A673 (cell line): ENCODE measurements around the gene CCDC137. TPM values are rescaled to one million over a fixed set of nuclear protein-coding genes. Genes with fewer than 3 reads are reported as not detected.

ENCODE experiments used
- BruUV-seq: library from RNA; stranded (reverse); fragments of 400-500 nt; replicated peaks from 2 replicates; lab custom pipeline; 2021; lab: Mats Ljungman, UMichigan
- CTCF ChIA-PET: fragments of 300-600 bp; sonication (Branson Sonifier 250); formaldehyde crosslinking; loops from one replicate; lab custom pipeline; 2022; ENCODE audit warnings: antibody characterized with exemption; lab: Charles Lee
- POLR2A ChIA-PET: fragments of 300-600 bp; sonication (Branson Sonifier 250); formaldehyde crosslinking; loops from one replicate; lab custom pipeline; 2022; ENCODE audit warnings: antibody characterized with exemption; ENCODE audit not compliant: low non-redundant PET; lab: Charles Lee
- DNase-seq: peaks from one replicate; pipeline ENCODE4 v3.0.0-alpha.2; 2015; ENCODE audit warnings: low spot score
- H3K27ac ChIP-seq: fragments of 200-600 bp; sonication (generic); 2 replicates; pipeline ENCODE4 v1.5.1; 2016; ENCODE audit warnings: mixed run types, low read depth, mild to moderate bottlenecking, mixed read lengths, antibody characterized with exemption, low read length; ENCODE audit not compliant: poor library complexity, severe bottlenecking
- H3K27me3 ChIP-seq: fragments of 200-600 bp; sonication (generic); replicated peaks from 2 replicates; pipeline ENCODE4 v1.6.1; 2017; ENCODE audit warnings: mixed run types, low read depth, mild to moderate bottlenecking, mixed read lengths, antibody characterized with exemption, low read length; ENCODE audit not compliant: insufficient read depth, poor library complexity
- H3K36me3 ChIP-seq: fragments of 200-600 bp; sonication (generic); 2 replicates; pipeline ENCODE4 v1.6.1; 2016; ENCODE audit warnings: mixed run types, mild to moderate bottlenecking, mixed read lengths, antibody characterized with exemption, low read length; ENCODE audit not compliant: insufficient read depth, poor library complexity, severe bottlenecking
- H3K4me1 ChIP-seq: fragments of 200-600 bp; sonication (generic); 2 replicates; pipeline ENCODE4 v1.6.1; 2017; ENCODE audit warnings: mixed run types, mild to moderate bottlenecking, mixed read lengths, antibody characterized with exemption, low read length; ENCODE audit not compliant: insufficient read depth, poor library complexity, severe bottlenecking
- H3K4me3 ChIP-seq: fragments of 200-600 bp; sonication (generic); 2 replicates; pipeline ENCODE4 v1.5.1; 2016; ENCODE audit warnings: low read depth, mixed run types, mild to moderate bottlenecking, mixed read lengths, low read length; ENCODE audit not compliant: poor library complexity, severe bottlenecking
- H3K9me3 ChIP-seq: fragments of 200-600 bp; sonication (generic); 2 replicates; pipeline ENCODE4 v1.6.1; 2016; ENCODE audit warnings: mixed run types, low read depth, mild to moderate bottlenecking, mixed read lengths, antibody characterized with exemption, low read length; ENCODE audit not compliant: poor library complexity, severe bottlenecking
- CTCF ChIP-seq: fragments of 300-800, 200-600 bp; sonication (generic); conservative IDR thresholded peaks from 2 replicates; pipeline ENCODE4 v1.5.1; 2017; ENCODE audit warnings: low read depth, mild to moderate bottlenecking, antibody characterized with exemption, low read length, moderate library complexity, mixed read lengths
- EZH2 ChIP-seq: fragments of 200-600 bp; sonication (generic); IDR thresholded peaks from 2 replicates; pipeline ENCODE4 v1.6.1; 2017; ENCODE audit warnings: borderline replicate concordance, low read depth, mild to moderate bottlenecking, mixed read lengths, antibody characterized with exemption, low read length; ENCODE audit not compliant: poor library complexity, severe bottlenecking
- intact Hi-C: fragments of 100-400 bp; cut with micrococcal nuclease; formaldehyde crosslinking; loops from one replicate; pipeline ENCODE4 v1.10.0; 2022; ENCODE audit not compliant: unreplicated experiment
- total RNA-seq: library from RNA; stranded (reverse); gene quantifications from 2 replicates; pipeline ENCODE4 v1.2.3, GENCODE V29; 2021

Gene CCDC137
- total RNA-seq, 1 experiment from 2014 or later = 56.3 TPM

DNA sequence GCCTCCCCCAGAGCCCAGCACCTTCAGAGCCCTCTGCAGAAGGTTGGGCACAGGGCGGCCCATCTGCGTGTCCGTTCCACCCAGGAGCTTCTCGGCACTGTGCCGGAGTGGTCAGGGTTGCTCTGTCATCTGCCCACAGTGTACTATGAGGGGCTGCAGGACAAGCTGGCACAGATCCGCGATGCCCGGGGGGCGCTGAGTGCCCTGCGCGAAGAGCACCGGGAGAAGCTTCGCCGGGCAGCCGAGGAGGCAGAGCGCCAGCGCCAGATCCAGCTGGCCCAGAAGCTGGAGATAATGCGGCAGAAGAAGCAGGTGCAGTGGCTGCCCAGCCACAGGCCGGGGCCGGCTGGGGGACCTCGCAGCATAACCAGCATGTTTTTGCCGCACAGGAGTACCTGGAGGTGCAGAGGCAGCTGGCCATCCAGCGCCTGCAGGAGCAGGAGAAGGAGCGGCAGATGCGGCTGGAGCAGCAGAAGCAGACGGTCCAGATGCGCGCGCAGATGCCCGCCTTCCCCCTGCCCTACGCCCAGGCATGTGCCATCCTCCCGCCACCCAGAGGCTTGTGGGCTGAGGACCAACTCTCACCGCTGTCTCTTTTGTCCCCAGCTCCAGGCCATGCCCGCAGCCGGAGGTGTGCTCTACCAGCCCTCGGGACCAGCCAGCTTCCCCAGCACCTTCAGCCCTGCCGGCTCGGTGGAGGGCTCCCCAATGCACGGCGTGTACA is 29.8 kb downstream of the CCDC137 start:
- POLR2A ChIA-PET = no interaction called here
- BruUV-seq = TSS peak; percentile 28
- no peak overlapping the region for H3K27ac ChIP-seq
- H3K9me3 ChIP-seq = no peaks in the 10 kb centered on the region
- H3K4me1 ChIP-seq = peaks cover 7% of the 10 kb centered on the region
- peaks cover 70% of the 10 kb centered on the region for H3K36me3 ChIP-seq
- no peak overlapping the region for H3K4me3 ChIP-seq
- DNase-seq = no peak
- TF ChIP-seq EZH2 = no peak
- intact Hi-C loops = no loop called here
- CTCF ChIA-PET = no interaction called here
- H3K27me3 ChIP-seq = no peaks in the 10 kb centered on the region

- Histone ChIP-seq H3K36me3 (peaks cover 71% of the 10 kb centered on the region), H3K4me1 (peaks cover 17% of the 10 kb centered on the region), H3K9me3 (no peaks in the 10 kb centered on the region), H3K4me3 (no peak overlapping the region), H3K27ac (no peak overlapping the region), H3K27me3 (no peaks in the 10 kb centered on the region)
- DNase-seq = no peak
- ChIA-PET CTCF (interaction anchor here (0.6 kb wide), 1 partner anchor 1225 kb away, joined by 4 read pairs; no protein-coding TSS in a partner anchor), POLR2A (no interaction called here)
- BruUV-seq = no TSS peak
- no peak for TF ChIP-seq EZH2
- no peak for TF ChIP-seq CTCF
- intact Hi-C loops = no loop called here
Measured at GRCh38 chr17:81697261-81698044, 30.9 kb downstream of the CCDC137 start.

- H3K9me3 ChIP-seq = no peaks in the 10 kb centered on the region
- no peaks in the 10 kb centered on the region for H3K27me3 ChIP-seq
- H3K4me1 ChIP-seq = peaks cover 23% of the 10 kb centered on the region
- H3K27ac ChIP-seq = peak overlapping the region; percentile 97
- peaks cover 59% of the 10 kb centered on the region for H3K36me3 ChIP-seq
- CTCF ChIA-PET = no interaction called here
- no peak overlapping the region for H3K4me3 ChIP-seq
- POLR2A ChIA-PET = interaction anchor here (0.7 kb wide), 1 partner anchor 330 kb away, joined by 7 read pairs; no protein-coding TSS in a partner anchor
- intact Hi-C loops = no loop called here
- no peak for DNase-seq
- no TSS peak for BruUV-seq
- TF ChIP-seq EZH2 = no peak
- TF ChIP-seq CTCF = no peak
Measured at GRCh38 chr17:81700353-81701287, 34.1 kb downstream of the CCDC137 start.
